Stimulated activated CD4-positive, alpha-beta T cell treated with anti-CD3 and anti-CD28 coated beads, Interleukin-4, amount 100 ng/mL, for 4 hours (primary cell): ENCODE data around the gene HPCAL1.
A peak's percentile ranks its signal among the peaks of the same experiment; 100 is the strongest.
"Not testable (repeated sequence)": the region's sequence is repeated elsewhere in the genome, so short reads cannot be mapped to it uniquely, and the experiment has no call there.

Experiments used
- DNase-seq, 2 experiments: peaks; one replicate each; pipeline ENCODE4 v3.0.0-alpha.2; 2020

The HPCAL1 gene

GRCh38 chr2:10447300-10447894 is 144.7 kb downstream of the HPCAL1 start:
- peak; percentile 36 to 49 for DNase-seq

- DNase-seq: peak; percentile 98 to 99
Measured at GRCh38 chr2:10447895-10448575, 145.3 kb downstream of the HPCAL1 start, which contains the start of gene ODC1. Gene ODC1 (minus strand): TSS chr2:10448327. CDS start chr2:10445032, 3,295 bp downstream.

GRCh38 chr2:10448576-10449485 is 146.1 kb downstream of the HPCAL1 start:
- peak; percentile 95 to 96 for DNase-seq

GRCh38 chr2:10449486-10449831 is 146.8 kb downstream of the HPCAL1 start:
- no peak for DNase-seq

- no peak for DNase-seq
Measured at GRCh38 chr2:10449838-10450691, 147.4 kb downstream of the HPCAL1 start.

GRCh38 chr2:10451819-10452218 is 149.1 kb downstream of the HPCAL1 start:
- DNase-seq: no peak

- DNase-seq: no peak
Measured at GRCh38 chr2:10452312-10452711, 149.6 kb downstream of the HPCAL1 start.

GRCh38 chr2:10452956-10453904 is 150.5 kb downstream of the HPCAL1 start:
- no peak for DNase-seq

- no peak for DNase-seq
Measured at GRCh38 chr2:10453905-10454298, 151.2 kb downstream of the HPCAL1 start.

- no peak for DNase-seq
Measured at GRCh38 chr2:10454505-10454904, 151.8 kb downstream of the HPCAL1 start.

- not testable (repeated sequence) for DNase-seq
Measured at GRCh38 chr2:10457195-10457594, 154.5 kb downstream of the HPCAL1 start.

- DNase-seq: no peak
Measured at GRCh38 chr2:10457846-10458598, 155.3 kb downstream of the HPCAL1 start.

- DNase-seq: no peak
Measured at GRCh38 chr2:10460366-10460796, 157.7 kb downstream of the HPCAL1 start.

GRCh38 chr2:10462178-10463083 is 159.7 kb downstream of the HPCAL1 start:
- no peak for DNase-seq

GRCh38 chr2:10465910-10466309 is 163.2 kb downstream of the HPCAL1 start:
- no peak for DNase-seq

- DNase-seq: no peak
Measured at GRCh38 chr2:10466801-10467200, 164.1 kb downstream of the HPCAL1 start.

GRCh38 chr2:10467401-10467800 is 164.7 kb downstream of the HPCAL1 start:
- no peak for DNase-seq

- DNase-seq: no peak
Measured at GRCh38 chr2:10469301-10469700, 166.6 kb downstream of the HPCAL1 start.

GRCh38 chr2:10469955-10470608 is 167.4 kb downstream of the HPCAL1 start:
- DNase-seq: no peak
